GM18498 (cell line): Measurements from ENCODE around the gene CAPS.

ENCODE experiments used
- ATAC-seq: cut with Tn5 transposase; IDR thresholded peaks from one replicate; pipeline ENCODE4 v1.9.1; 2021; ENCODE audit warnings: mild to moderate bottlenecking, moderate library complexity; ENCODE audit not compliant: unreplicated experiment

CAPS gene

GRCh38 chr19:5908773-5909442 lies 5.1 kb upstream of the CAPS start:
- no peak for ATAC-seq

- ATAC-seq, result no peak
Measured at GRCh38 chr19:5910638-5910907, 3.5 kb upstream of the CAPS start.

- no peak for ATAC-seq
Measured at GRCh38 chr19:5911366-5911765, 2.7 kb upstream of the CAPS start.

- ATAC-seq, result no peak
Measured at GRCh38 chr19:5914358-5914774, 312 bp downstream of the CAPS start.

- no peak for ATAC-seq
Measured at GRCh38 chr19:5914946-5915781, 1.1 kb downstream of the CAPS start.

- no peak for ATAC-seq
Measured at GRCh38 chr19:5915782-5916165, 1.7 kb downstream of the CAPS start.

GRCh38 chr19:5916181-5916708 lies 2.2 kb downstream of the CAPS start:
- ATAC-seq, result no peak

GRCh38 chr19:5917431-5918107 lies 3.5 kb downstream of the CAPS start:
- ATAC-seq, result no peak

- ATAC-seq, result no peak
Measured at GRCh38 chr19:5918463-5919079, 4.5 kb downstream of the CAPS start.

- ATAC-seq, result no peak
Measured at GRCh38 chr19:5921516-5922160, 7.6 kb downstream of the CAPS start.

GRCh38 chr19:5922161-5922545 lies 8.1 kb downstream of the CAPS start:
- no peak for ATAC-seq

GRCh38 chr19:5923356-5923755 lies 9.3 kb downstream of the CAPS start:
- no peak for ATAC-seq

- ATAC-seq, result no peak
Measured at GRCh38 chr19:5925830-5926427, 11.9 kb downstream of the CAPS start.

GRCh38 chr19:5926641-5927440 lies 12.8 kb downstream of the CAPS start:
- no peak for ATAC-seq

- ATAC-seq, result no peak
Measured at GRCh38 chr19:5927441-5927821, 13.4 kb downstream of the CAPS start.

- ATAC-seq, result no peak
Measured at GRCh38 chr19:5929179-5929578, 15.1 kb downstream of the CAPS start.

- no peak for ATAC-seq
Measured at GRCh38 chr19:5929625-5930024, 15.6 kb downstream of the CAPS start.

GRCh38 chr19:5931251-5931650 lies 17.2 kb downstream of the CAPS start:
- ATAC-seq, result no peak

- ATAC-seq, result no peak
Measured at GRCh38 chr19:5932146-5932545, 18.1 kb downstream of the CAPS start.
